ENCODE results near the gene MBP.

GRCh38 chr18:77133051-77133834 lies 660 bp upstream of the MBP start:
- TF ChIP-seq CTCF (conservative IDR thresholded peaks at IDR 0.05; ENCODE audit: low read length) (no peak), EZH2phosphoT487 (IDR thresholded peaks at IDR 0.05; ENCODE audit: borderline replicate concordance, low read depth, low read length) (no peak)

Data from OCI-LY7 (cell line).